ENCODE data around the gene RPUSD1.

DNA sequence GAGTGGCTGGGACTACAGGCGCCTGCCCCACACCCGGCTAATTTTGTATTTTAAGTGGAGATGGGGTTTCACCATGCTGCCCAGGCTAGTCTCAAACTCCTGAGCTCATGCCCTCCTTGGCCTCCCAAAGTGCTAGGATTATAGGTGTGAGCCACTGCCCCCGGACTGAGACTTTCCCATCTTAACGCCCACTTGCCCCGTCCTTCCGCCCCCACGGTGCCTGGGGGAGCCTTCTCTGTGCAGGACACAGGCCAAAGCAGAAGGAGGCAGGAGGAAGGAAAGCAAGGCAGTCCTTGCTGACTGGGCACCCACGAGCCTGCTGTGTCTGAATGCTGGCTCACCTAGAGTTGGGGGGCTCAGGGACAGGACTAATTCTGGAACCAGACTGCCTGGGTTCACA, 30.0 kb upstream of the RPUSD1 start:
- no peak for TF ChIP-seq EZH2 (IDR thresholded peaks at IDR 0.05; ENCODE audit: low read length, unreplicated experiment)
- TF ChIP-seq, protein P1, sequence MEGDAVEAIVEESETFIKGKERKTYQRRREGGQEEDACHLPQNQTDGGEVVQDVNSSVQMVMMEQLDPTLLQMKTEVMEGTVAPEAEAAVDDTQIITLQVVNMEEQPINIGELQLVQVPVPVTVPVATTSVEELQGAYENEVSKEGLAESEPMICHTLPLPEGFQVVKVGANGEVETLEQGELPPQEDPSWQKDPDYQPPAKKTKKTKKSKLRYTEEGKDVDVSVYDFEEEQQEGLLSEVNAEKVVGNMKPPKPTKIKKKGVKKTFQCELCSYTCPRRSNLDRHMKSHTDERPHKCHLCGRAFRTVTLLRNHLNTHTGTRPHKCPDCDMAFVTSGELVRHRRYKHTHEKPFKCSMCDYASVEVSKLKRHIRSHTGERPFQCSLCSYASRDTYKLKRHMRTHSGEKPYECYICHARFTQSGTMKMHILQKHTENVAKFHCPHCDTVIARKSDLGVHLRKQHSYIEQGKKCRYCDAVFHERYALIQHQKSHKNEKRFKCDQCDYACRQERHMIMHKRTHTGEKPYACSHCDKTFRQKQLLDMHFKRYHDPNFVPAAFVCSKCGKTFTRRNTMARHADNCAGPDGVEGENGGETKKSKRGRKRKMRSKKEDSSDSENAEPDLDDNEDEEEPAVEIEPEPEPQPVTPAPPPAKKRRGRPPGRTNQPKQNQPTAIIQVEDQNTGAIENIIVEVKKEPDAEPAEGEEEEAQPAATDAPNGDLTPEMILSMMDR (conservative IDR thresholded peaks at IDR 0.05; ENCODE audit: low read depth, low read length): no peak

Measured in PC-3 (cell line).